ENCODE results near the gene MRPS27.

DNA sequence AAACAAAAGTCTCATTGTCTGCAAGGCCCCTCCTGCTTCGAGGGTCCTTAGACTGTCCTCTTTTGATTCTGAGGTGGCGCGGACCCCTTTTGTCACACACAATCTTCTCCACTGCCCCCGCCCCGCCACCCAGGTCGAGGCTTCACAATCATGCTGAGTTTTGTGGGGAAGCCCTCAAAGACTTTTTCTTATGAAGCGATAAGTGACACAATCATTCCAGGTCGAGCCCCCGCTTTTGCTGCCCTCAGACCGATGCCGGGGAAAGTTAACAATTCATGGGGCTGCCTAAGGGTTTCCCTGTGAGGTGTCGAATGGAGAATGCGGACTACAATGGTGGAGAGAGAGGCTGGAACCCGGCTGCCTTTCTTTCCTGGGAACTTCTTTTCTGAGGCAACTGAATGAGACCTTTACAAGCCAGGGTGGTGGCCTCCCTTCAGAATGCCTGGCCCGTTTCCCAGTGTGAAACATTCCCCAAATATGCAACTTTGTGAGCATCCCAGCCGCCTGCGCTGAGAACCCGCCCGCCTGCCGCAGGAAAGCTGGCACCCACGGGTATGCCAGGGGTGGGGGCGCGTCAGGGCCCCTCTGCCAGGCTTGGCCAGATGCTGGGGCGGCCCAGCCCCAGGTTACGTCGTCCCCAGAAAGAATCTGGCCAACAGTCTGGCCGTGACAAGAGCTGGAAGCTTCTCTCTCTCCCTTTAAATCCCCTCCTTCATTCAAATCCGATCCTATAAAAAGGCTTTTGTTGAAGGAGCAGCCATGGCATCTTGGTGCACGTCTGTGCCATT lies 140.8 kb downstream of the MRPS27 start:
- no peak for TF ChIP-seq POLR2A (IDR thresholded peaks at IDR 0.05; ENCODE audit: low read depth, low read length)
- no peak for TF ChIP-seq POLR2AphosphoS5 (IDR thresholded peaks at IDR 0.05; ENCODE audit: low read depth, low read length)

Measured in GM12891 (cell line).